H1 (cell line): Measurements from ENCODE around the gene FAM149A.

Source experiments
- CHD1 ChIP-seq: IDR thresholded peaks from 2 replicates; pipeline ENCODE4 v1.6.1; 2012; ENCODE audit warnings: low read depth, low read length, improper control_type of control experiment
- CTCF ChIP-seq, 3 experiments: IDR thresholded peaks; 1 replicate in 2 of 3; 2 replicates in 1 of 3; pipeline versions ENCODE4 v1.5.1 to v1.6.1; 2011; ENCODE audit warnings: low read length in 3 of 3, mild to moderate bottlenecking in 3 of 3, inconsistent platforms in 2 of 3, low read depth in 1 of 3, moderate library complexity in 1 of 3; ENCODE audit not compliant: insufficient read depth in 1 of 3; ENCODE audit errors: control extremely low read depth in 1 of 3
- EZH2 ChIP-seq: fragments of 200-600 bp; sonication (generic); IDR thresholded peaks from 2 replicates; pipeline ENCODE4 v1.7.1; 2012; ENCODE audit warnings: low read depth, mild to moderate bottlenecking, moderate library complexity, low read length, inconsistent platforms; ENCODE audit not compliant: severe bottlenecking
- GABPA ChIP-seq: IDR thresholded peaks from 2 replicates; pipeline ENCODE4 v1.6.1; 2011; ENCODE audit warnings: mild to moderate bottlenecking, low read length, moderate library complexity, borderline replicate concordance; ENCODE audit not compliant: insufficient read depth
- POLR2A ChIP-seq, 2 experiments: IDR thresholded peaks; 1 replicate in 1 of 2; 2 replicates in 1 of 2; pipeline ENCODE4 v1.6.1; 2011; ENCODE audit warnings: low read depth in 2 of 2, low read length in 2 of 2, mild to moderate bottlenecking in 2 of 2; ENCODE audit errors: control extremely low read depth in 1 of 2
- SP2 ChIP-seq: IDR thresholded peaks from 2 replicates; pipeline ENCODE4 v1.6.1; 2012; ENCODE audit warnings: mild to moderate bottlenecking, low read length, inconsistent platforms
- YY1 ChIP-seq: IDR thresholded peaks from 2 replicates; pipeline ENCODE4 v1.6.1; 2011; ENCODE audit warnings: low read depth, mild to moderate bottlenecking, low read length

- no peak for TF ChIP-seq POLR2A (IDR thresholded peaks at IDR 0.05; ENCODE audit: control extremely low read depth in 1 of 2, low read depth in 2 of 2, low read length in 2 of 2)
- no peak for TF ChIP-seq SP2
- TF ChIP-seq GABPA, result no peak
- no peak for TF ChIP-seq CTCF (IDR thresholded peaks at IDR 0.05; ENCODE audit: control extremely low read depth in 1 of 3, insufficient read depth in 1 of 3, low read depth in 1 of 3, low read length in 3 of 3)
- TF ChIP-seq EZH2, result no peak
- TF ChIP-seq CHD1, result no peak
- no peak for TF ChIP-seq YY1
Measured at GRCh38 chr4:186134861-186135260, 30.4 kb downstream of the FAM149A start.
